Measurements from ENCODE around the gene NCAPD3. TPM values are rescaled to one million over a fixed set of nuclear protein-coding genes. Genes with fewer than 3 reads are reported as not detected.

NCAPD3 gene
- total and polyA plus RNA-seq, 2 of the 13 experiments (the other 11 are each of a cell fraction or from before 2014, with no cell fraction given), result 20.7 to 25.6 TPM

DNA sequence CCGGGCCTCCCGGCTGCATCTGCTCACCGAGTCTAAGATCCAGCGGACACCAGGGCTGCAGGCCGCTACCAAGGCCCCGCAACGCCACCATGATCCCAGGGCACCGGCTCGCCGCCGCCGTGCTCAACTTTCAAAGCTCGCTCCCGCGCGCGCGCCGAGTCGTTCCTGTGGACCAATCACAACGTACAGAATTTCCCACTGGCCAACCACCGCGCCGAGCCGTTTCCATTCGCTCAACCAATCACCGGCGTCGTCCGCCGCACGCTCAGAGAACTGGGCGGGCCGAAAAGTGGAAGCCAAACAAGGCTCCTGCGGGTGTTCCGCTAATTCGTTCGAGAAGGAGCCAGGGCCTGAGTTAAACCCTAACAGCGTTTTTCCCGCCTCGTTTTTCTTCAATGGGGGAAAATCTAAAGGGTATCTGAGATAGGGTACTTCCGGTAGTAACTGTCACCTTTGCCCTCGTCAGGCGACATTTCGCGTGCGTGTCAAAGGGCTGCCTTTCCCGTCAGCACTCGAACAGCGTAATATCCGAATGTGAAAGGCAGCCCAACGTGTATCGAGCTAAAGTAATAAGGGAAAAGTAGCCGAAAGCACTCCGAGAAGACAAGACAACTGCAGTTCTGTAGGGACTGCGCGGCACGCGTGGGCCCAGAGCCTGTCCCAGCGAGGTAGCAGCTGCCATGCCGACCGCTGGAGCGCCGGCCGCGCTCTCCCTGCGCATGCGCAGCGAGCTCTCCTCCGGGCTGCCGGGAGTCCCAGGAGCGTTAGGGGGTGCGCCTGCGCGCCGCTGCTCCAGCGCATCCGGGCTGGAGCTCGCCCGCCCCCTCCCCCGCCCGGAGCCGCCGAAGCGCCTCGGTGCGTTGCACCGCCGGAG, at the start of gene NCAPD3, which contains the start of gene VPS26B (continued):
- TF ChIP-seq, protein P1, sequence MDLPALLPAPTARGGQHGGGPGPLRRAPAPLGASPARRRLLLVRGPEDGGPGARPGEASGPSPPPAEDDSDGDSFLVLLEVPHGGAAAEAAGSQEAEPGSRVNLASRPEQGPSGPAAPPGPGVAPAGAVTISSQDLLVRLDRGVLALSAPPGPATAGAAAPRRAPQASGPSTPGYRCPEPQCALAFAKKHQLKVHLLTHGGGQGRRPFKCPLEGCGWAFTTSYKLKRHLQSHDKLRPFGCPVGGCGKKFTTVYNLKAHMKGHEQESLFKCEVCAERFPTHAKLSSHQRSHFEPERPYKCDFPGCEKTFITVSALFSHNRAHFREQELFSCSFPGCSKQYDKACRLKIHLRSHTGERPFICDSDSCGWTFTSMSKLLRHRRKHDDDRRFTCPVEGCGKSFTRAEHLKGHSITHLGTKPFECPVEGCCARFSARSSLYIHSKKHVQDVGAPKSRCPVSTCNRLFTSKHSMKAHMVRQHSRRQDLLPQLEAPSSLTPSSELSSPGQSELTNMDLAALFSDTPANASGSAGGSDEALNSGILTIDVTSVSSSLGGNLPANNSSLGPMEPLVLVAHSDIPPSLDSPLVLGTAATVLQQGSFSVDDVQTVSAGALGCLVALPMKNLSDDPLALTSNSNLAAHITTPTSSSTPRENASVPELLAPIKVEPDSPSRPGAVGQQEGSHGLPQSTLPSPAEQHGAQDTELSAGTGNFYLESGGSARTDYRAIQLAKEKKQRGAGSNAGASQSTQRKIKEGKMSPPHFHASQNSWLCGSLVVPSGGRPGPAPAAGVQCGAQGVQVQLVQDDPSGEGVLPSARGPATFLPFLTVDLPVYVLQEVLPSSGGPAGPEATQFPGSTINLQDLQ (CRISPR knock-in tag; IDR thresholded peaks at IDR 0.05), result peak; percentile 61; the same call in 1 of the 2 replicates
- TF ChIP-seq AGO1 (IDR thresholded peaks at IDR 0.05; ENCODE audit: low read depth, low read length, poor library complexity, severe bottlenecking), result peak; percentile 12
- peak; percentile 36; the same call in 1 of the 2 replicates for TF ChIP-seq BCL6 (CRISPR knock-in tag; IDR thresholded peaks at IDR 0.05)
- TF ChIP-seq ELF3 (CRISPR knock-in tag; IDR thresholded peaks at IDR 0.05), result peak; percentile 42; the same call in 1 of the 2 replicates
- TF ChIP-seq, protein P2, sequence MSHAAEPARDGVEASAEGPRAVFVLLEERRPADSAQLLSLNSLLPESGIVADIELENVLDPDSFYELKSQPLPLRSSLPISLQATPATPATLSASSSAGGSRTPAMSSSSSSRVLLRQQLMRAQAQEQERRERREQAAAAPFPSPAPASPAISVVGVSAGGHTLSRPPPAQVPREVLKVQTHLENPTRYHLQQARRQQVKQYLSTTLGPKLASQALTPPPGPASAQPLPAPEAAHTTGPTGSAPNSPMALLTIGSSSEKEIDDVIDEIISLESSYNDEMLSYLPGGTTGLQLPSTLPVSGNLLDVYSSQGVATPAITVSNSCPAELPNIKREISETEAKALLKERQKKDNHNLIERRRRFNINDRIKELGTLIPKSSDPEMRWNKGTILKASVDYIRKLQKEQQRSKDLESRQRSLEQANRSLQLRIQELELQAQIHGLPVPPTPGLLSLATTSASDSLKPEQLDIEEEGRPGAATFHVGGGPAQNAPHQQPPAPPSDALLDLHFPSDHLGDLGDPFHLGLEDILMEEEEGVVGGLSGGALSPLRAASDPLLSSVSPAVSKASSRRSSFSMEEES (CRISPR knock-in tag; IDR thresholded peaks at IDR 0.05), result 0 out of 2 replicates have a peak, but pooled peaks have one; percentile 38
- no peak for TF ChIP-seq WIZ (CRISPR knock-in tag; IDR thresholded peaks at IDR 0.05)
- TF ChIP-seq ZNF788 (CRISPR knock-in tag; IDR thresholded peaks at IDR 0.05; ENCODE audit: borderline replicate concordance), result peak; percentile 65
- TF ChIP-seq ZNF703 (CRISPR knock-in tag; IDR thresholded peaks at IDR 0.05; ENCODE audit: borderline replicate concordance), result peak; percentile 71; the same call in 1 of the 2 replicates
- TF ChIP-seq CBFB (CRISPR knock-in tag; IDR thresholded peaks at IDR 0.05), result 0 out of 2 replicates have a peak, but pooled peaks have one; percentile 8
- peak; percentile 73 for TF ChIP-seq KMT2B (CRISPR knock-in tag; IDR thresholded peaks at IDR 0.05)
- TF ChIP-seq ZNF382 (CRISPR knock-in tag; IDR thresholded peaks at IDR 0.05; ENCODE audit: borderline replicate concordance), result no peak
- TF ChIP-seq TOPORS (CRISPR knock-in tag; IDR thresholded peaks at IDR 0.05), result peak; percentile 75
- peak; percentile 87 for TF ChIP-seq GATAD1 (CRISPR knock-in tag; IDR thresholded peaks at IDR 0.05)
- TF ChIP-seq HNRNPLL (IDR thresholded peaks at IDR 0.05; ENCODE audit: low read depth, low read length, poor library complexity, severe bottlenecking), result peak; percentile 45
- TF ChIP-seq MIXL1 (CRISPR knock-in tag; IDR thresholded peaks at IDR 0.05), result no peak; the same call in 1 of the 2 replicates
- peak; percentile 71 for TF ChIP-seq TARDBP (CRISPR knock-in tag; IDR thresholded peaks at IDR 0.05)
- TF ChIP-seq DR1 (CRISPR knock-in tag; IDR thresholded peaks at IDR 0.05), result peak; percentile 72
- no peak for TF ChIP-seq PCBP2 (optimal IDR thresholded peaks at IDR 0.05; ENCODE audit: low read depth, low read length, poor library complexity, severe bottlenecking)
